HG02642 (cell line): ENCODE data around the gene PFN1.

Experiments used
- ATAC-seq: cut with Tn5 transposase; IDR thresholded peaks from one replicate; pipeline ENCODE4 v1.9.1; 2021; ENCODE audit warnings: mild to moderate bottlenecking; ENCODE audit not compliant: unreplicated experiment, poor library complexity

The PFN1 gene

GRCh38 chr17:4968486-4969046 lies 20.2 kb upstream of the PFN1 start:
- ATAC-seq = no peak

- peak; percentile 69 for ATAC-seq
Measured at GRCh38 chr17:4967539-4968485, 19.5 kb upstream of the PFN1 start, which contains the start of gene SPAG7. TSS of gene SPAG7 (minus strand) at chr17:4967817. CDS start at chr17:4967804, 13 bp downstream.

GRCh38 chr17:4966844-4967538 lies 18.7 kb upstream of the PFN1 start:
- peak; percentile 85 for ATAC-seq

- ATAC-seq = no peak
Measured at GRCh38 chr17:4965311-4965986, 17.1 kb upstream of the PFN1 start.

- ATAC-seq = no peak
Measured at GRCh38 chr17:4960279-4960922, 12.1 kb upstream of the PFN1 start.

- ATAC-seq = no peak
Measured at GRCh38 chr17:4959261-4959965, 11.1 kb upstream of the PFN1 start.

- no peak for ATAC-seq
Measured at GRCh38 chr17:4958102-4958501, 9.8 kb upstream of the PFN1 start.

- ATAC-seq = no peak
Measured at GRCh38 chr17:4956493-4957061, 8.2 kb upstream of the PFN1 start.

- ATAC-seq = no peak
Measured at GRCh38 chr17:4955091-4955490, 6.8 kb upstream of the PFN1 start.

- no peak for ATAC-seq
Measured at GRCh38 chr17:4953451-4953961, 5.2 kb upstream of the PFN1 start.

- no peak for ATAC-seq
Measured at GRCh38 chr17:4951486-4951885, 3.2 kb upstream of the PFN1 start.

- no peak for ATAC-seq
Measured at GRCh38 chr17:4950746-4951204, 2.4 kb upstream of the PFN1 start, which contains the start of gene ENO3. TSS of gene ENO3 (plus strand) at chr17:4951119. CDS start at chr17:4951830, 711 bp downstream.

GRCh38 chr17:4950075-4950745 lies 1.9 kb upstream of the PFN1 start:
- peak; percentile 8 for ATAC-seq

- peak; percentile 26 for ATAC-seq
Measured at GRCh38 chr17:4949321-4950074, 1.2 kb upstream of the PFN1 start.

- ATAC-seq = peak; percentile 40
Measured at GRCh38 chr17:4948931-4949320, 596 bp upstream of the PFN1 start.

- peak; percentile 19 for ATAC-seq
Measured at GRCh38 chr17:4947411-4948165, 742 bp downstream of the PFN1 start.

- no peak for ATAC-seq
Measured at GRCh38 chr17:4947010-4947410, 1.3 kb downstream of the PFN1 start.
